Activated CD4-positive, CD25-positive, alpha-beta regulatory T cell treated with anti-CD3 and anti-CD28 coated beads, Interleukin-2, amount 50 U/mL, for 16 hours (primary cell): ENCODE data around the gene TXN2.
"Not testable (repeated sequence)": the region's sequence is repeated elsewhere in the genome, so short reads cannot be mapped to it uniquely, and the experiment has no call there.

Experiments
- DNase-seq: peaks from one replicate; pipeline ENCODE4 v3.0.0-alpha.2; 2020; ENCODE audit warnings: low read depth, low spot score

TXN2 gene

DNA sequence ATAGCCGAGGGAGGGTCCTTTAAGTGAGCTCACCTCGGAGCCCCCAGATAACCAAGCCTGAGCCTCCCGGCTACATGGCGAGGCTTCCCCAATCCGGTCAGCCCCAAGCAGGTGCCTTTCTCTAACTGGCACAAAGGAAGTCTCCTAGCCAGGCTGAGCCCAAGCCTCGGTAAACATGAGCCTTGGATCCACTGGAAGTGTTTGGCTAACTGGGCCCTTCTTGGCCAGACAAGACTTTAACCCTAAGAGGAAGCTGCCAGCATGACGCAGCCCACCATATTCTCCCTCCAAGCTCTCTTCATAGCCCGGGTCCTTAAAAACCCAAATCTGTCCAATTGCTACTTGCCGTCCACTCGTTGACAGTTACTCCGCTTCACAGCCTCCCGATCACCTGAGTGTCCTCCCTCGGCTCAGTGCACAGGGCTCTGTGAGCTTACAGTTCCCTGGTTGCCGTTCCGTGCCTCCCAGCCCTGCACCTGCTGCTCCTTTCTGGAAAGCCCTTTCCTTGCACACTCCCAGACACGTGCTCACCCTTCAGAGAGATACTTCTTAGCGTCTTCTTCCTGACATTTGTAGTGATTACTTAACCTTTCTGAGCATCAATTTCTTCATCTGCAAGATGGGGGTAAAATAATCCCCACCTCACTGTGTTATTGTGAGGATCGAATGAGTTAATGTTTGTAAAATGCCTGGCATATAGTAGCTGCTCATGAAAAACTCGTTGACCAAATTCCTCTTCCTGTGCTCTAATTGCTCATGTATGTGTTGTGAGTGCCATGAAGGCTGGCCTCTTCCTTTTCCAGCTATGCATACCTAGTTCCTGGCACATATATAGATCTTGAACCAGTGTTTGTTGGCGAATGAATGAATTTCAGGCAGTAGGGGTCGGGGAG lies 25.6 kb downstream of the TXN2 start:
- DNase-seq, result no peak

DNA sequence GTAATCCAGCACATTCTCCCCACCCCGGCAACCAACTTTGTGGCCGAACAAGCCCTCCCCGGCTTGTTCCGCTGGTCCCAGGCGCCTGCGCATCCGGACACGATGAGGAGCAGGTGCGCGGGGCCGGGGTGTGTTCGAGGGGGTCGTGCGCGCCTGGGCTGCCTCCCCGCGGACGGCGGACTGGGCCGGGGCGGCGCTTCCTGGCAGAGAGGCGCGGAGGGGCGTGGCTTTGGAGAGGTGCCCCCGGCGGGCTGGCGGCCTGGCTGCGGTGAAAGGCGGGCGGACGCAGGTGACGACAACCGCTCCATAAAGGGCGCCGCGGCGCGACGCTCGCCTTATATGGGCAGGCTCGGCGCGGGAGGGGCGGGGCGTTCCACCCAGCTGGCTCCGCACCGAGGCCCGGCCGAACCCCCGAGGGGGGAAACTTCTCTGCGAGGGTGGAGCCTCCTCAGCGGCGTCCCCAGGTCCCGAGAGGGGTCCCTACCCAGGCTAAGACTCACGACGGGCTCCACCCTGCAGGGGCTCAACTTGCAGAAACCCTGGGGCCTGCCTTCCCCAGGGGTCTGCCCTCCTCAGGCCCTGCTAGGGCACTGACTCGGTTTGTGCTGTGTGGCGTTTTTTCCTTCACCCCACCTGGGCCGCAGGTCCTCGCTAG lies 26.4 kb downstream of the TXN2 start:
- DNase-seq, result peak; percentile 85

DNA sequence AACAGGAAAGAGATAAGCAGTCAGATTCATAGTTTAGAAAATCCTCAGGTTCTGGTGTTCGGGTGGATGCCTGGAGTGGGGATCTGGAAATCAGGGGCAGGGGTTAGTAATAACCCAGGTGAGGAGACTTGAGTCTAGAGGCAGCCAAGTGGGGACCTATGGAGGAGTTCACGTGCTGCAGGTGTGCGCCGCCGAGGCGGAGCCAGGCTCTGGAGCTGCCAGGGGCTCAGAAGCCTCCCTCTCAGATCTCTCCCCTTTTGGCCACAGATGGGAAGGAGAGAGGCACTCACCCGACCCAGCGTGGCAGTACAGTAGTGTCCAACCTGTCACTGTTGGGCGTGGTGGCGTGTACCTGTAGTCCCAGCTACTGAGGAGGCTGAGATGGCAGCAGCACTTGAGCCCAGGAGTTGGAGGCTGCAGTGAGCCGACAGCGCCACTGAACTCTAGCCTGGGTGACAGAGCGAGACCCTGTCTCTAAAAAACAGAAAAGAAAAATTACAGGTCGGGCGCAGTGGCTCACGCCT lies 27.5 kb downstream of the TXN2 start:
- DNase-seq, result no peak

DNA sequence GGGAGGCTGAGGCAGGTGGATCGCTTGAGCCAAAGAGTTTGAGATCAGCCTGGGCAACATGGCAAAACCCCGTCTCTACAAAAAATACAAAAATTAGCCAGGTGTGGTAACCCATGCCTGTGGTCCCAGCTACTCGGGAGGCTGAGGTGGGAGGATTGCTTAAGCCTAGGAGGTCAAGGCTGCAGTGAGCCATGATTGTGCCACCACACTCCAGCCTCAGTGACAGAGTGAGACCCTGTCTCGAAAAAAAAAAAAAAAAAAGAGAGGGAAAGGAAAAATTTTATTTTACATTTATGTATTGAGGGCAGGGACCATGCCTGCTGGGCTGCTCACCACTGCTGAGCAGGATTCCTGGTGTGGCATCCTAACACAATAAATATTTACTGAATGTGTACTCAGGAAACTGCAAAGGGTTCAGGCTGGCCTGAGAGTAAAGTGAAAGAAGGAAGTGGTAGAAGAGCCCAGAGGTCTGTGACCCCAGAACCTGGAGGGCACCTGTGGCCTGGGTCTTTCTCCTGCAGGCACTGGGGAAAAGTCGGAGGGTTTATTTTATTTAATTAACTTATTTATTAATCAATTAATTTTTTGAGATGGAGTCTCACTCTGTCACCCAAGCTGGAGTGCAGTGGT lies 28.3 kb downstream of the TXN2 start:
- DNase-seq, result not testable (repeated sequence)

DNA sequence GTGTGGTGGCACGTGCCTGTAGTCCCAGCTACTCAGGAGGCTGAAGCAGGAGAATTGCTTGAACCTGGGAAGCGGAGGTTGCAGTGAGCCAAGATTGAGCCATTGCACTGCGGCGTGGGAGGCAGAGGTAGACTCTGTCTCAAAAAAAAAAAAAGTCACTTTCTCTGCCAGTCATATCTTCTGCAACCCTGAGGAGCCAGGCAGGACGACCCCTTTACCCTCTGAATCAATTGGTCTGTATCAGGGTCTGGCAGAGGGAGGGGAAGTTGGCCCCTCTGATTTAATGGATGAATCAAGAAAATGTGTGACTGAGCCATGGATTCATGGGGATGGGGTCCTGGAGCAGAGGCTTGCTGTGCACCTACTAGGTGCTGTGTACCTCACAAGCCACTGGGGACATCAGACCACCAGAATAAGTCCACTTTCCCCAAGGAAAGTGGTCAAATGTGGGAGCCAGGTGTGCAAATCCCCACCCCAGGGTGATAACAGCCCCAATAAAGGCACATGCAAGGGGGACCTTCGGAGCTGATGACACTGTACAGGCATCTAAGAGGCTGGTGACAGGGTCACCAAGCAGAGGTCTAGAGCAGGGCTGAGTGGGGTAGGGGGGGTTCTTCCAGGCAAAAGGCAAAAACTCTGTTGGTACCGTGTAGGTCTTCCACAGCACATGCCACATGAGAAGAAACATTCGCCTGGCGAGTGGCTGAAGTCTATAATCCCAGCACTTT lies 29.0 kb downstream of the TXN2 start:
- DNase-seq, result no peak

DNA sequence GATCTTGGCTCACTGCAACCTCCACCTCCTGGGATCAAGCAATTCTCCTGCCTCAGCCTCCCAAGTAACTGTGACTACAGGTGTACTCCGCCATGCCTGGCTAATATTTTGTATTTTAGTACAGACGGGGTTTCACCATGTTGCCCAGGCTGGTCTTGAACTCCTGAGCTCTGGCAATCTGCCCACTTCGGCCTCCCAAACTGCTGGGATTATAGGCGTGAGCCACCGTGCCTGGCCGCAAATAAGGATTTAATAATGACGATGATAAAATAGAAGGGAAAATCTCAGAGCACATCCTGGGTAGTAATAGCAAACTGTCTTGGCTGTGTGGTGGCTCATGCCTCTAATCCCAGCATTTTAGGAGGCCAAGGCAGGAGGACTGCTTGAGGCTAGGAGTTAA lies 30.5 kb downstream of the TXN2 start:
- DNase-seq, result not testable (repeated sequence)

DNA sequence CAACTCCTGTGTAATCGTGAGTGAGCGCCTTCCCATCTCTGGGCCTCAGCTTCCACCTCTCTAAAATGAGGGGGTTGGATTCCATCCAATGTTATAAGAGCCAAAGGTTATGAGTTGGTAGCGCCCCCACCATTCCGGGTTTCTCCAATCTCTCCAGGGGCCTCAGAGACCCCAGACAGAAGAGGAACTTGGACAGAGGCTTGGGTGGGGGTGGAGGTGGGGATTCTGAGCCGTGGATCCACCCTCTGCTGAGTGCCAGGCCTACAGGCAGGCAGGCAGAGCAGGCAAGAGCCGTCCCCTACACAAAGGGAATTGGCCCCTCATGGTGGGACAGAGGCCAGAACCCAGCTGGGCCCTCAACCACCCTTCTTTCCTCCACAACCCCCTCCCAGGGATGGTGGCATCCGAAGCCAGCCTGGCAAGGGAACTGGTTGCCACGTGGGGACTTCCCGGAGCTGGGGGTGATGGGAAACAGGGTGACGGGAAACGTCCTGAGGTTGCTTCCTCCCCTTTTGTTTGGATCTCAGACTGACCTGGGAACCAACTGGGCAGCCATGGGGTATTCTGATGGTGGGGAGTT lies 31.8 kb downstream of the TXN2 start:
- DNase-seq, result no peak

DNA sequence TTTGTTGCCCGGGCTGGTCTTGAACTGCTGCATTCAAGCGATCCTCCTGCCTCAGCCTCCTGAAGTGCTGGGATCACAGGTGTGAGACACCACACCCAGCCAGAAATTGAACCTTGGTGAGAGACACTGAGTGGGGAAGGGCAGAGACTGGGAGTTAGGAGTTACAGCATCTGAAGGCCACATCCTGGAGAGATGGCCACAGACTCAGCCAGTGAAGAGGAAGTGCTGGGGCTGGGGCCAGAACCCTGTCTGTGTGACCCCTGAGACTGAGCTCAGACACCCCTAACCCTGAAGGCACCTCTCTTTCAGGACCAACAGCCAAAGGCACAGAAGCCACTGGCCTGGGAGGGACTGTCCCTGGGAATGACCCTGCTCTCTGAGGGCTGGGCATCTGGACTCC lies 33.8 kb downstream of the TXN2 start:
- no peak for DNase-seq

DNA sequence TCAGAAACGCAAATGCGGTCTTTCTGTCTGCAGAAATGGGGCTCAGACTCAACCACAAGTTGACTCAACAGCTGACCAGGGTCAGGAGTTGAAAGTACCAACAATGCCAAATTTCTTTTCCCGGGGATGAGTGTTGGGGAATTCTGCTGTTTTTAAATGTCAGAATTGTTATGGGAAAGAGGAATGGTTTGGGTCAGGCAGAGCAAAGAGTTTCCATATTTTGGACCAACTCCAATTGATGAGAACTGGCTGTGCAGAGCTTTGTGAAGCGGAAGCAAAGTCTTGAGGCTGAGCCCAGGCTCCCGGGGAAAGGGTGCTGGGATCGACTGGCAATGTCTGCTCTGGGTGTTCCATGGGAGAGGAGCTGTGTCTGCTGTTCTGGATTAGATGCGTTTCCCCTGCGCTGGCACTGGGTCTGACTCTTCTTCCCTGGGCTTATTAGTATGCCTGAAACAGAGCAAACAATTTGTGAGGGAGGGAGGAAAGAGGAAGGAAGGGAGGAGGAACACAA lies 36.2 kb downstream of the TXN2 start:
- DNase-seq, result no peak

DNA sequence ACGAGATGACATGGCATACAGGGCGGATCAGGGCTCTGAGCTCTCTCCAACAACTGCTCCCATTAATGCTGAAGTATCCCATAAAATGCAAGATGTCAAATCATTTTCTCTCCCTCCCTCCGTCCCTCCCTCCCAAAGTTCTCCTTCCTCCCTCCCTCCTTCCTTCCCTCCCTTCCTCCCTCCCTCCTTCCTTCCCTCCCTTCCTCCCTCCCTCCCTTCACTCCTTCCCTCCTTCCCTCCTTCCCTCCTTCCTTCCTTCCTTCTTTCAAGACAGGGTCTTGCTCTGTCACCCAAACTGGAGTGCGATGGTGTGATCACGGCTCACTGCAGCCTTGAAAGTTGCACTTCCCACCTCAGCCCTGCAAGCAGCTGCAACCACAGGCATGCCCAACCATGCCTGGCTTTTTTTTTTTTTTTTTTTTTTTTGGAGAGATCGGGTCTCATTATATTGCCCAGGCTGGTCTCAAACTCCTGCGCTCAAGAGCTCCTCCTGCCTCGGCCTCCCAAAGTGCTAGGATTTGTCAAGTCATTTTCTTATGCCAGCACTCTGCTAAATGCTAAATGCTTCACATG lies 38.2 kb downstream of the TXN2 start:
- no peak for DNase-seq

DNA sequence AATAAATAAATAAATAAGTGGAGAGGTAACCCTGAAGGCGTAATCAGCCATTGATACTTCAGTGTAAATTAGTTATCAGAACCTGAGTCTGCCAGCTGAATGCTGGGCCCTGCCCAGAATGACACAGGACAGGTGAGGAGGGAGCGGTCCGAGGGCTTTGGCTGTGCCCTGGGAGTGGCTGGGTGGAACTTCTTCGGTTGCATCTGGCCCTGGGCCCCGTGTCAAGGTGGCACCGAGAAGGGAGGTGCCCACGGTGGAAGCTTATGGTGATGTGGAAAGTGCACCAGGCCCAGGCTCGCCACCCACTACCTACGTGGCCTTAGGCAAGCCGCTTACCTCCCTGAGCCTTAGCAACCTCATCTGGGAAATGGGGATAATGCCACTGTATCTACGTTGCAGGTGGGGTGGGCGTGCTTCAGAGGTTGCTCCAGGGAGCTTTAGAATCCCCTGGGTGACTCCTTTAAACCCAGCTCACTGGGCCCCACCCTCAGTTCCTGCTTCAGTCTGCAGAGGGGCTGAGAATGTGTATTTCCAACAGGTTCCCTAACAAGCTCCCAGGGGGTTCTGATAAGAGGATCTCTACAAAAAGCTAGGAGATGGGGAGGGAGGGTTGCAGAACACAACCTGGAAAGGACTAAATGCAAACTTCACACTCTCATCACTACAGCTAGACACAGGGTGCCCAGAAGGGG lies 38.8 kb downstream of the TXN2 start:
- DNase-seq, result no peak

DNA sequence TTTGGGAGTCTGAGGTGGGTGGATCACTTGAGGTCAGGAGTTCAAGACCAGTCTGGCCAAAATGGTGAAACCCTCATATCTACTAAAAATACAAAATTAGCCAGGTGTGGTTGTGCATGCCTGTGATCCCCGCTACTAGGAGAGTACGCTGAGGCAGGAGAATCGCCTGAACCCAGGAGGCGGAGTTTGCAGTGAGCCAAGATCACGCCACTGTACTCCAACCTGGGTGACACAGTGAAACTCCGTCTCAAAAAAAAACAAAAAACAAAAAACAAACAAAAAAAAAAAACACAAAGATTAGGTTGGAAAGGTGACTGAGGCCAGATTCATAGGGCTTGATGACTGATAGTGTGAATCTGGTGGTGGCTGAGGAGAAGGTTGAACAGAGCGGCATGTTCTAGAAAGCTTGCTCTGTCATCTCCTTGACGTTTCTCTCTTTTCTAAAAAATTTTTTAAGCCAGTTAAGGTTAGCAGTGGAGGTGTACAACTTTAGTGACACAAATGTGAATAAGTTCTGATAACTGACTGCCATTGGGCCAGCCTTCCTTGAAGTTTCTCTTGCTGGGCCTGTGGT lies 40.9 kb downstream of the TXN2 start:
- no peak for DNase-seq

DNA sequence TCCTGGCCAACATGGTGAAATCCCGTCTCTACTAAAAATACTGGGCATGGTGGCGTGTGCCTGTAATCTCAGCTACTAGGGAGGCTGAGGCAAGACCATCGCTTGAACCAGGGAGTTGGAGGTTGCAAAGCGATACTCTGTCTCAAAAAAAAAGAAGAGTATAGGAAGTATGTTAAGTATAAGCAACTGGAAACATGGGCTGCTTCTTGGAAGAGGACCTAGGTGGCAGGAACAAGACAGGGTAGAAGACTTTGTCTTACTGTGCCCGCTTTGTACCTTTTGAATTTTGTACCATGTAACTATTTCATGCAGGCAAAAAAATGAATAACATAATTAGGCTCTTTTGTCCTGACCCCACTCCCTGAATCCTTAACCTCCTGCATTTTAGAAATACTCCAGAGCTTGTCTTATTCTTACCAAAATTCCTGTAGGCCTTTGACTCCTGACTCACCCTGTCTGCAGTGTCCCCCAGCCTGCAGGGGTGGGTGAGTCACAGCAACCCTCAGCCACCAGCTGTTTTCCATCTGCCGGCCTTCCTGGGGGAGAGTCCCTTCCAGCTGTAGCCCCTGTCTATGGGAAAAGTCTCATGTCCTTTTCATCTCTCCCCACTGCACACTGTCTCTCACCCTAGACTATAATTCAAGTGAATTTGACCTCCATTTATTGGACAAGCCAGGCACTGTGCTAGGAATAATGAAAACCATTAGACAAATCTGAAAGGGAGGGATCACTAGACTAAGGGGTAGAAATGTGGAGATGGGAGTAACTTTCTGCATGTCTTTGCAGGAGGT lies 41.8 kb downstream of the TXN2 start:
- no peak for DNase-seq

DNA sequence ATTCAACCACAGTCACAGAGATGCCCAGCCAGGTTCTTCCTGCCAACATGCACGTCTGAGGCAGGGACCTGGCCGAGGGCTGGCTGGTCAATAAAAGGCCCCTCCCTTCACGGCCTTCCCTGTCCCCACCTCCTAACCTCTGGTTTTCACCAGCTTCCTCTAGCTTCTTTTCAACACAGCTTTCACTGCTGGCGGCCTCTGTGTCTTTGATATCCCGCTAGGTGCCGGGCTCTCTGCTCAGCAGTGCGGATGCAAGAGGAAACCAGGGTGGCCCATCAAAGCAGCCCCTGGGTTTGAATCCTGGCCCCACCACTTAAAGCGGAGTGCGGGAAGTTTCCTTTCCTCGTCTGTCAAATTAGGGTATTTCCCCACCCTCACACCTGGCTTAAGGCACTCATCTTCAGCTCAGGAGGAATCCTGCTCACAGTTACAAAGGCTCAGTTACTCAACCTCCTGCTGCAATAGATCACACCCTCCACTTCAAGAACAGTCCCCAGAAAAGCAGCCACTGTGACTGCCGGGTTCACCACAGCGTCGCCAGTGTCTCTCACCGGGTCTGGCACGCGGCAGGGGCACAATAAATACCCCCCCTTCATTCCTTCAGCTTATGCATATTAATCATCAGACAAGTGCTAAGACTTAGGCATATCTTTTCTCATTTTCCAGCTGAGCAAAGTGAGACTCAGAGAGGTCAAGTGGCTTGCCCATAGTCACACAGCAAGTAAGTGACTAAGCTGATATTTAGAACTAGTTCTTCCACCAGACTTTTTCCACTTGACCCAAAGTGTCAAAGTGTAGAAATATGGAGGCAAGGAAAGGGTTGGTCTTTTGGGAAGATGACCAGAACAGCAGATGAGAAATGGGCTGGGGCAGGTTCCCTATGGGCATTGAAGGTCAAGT lies 45.7 kb downstream of the TXN2 start:
- no peak for DNase-seq

DNA sequence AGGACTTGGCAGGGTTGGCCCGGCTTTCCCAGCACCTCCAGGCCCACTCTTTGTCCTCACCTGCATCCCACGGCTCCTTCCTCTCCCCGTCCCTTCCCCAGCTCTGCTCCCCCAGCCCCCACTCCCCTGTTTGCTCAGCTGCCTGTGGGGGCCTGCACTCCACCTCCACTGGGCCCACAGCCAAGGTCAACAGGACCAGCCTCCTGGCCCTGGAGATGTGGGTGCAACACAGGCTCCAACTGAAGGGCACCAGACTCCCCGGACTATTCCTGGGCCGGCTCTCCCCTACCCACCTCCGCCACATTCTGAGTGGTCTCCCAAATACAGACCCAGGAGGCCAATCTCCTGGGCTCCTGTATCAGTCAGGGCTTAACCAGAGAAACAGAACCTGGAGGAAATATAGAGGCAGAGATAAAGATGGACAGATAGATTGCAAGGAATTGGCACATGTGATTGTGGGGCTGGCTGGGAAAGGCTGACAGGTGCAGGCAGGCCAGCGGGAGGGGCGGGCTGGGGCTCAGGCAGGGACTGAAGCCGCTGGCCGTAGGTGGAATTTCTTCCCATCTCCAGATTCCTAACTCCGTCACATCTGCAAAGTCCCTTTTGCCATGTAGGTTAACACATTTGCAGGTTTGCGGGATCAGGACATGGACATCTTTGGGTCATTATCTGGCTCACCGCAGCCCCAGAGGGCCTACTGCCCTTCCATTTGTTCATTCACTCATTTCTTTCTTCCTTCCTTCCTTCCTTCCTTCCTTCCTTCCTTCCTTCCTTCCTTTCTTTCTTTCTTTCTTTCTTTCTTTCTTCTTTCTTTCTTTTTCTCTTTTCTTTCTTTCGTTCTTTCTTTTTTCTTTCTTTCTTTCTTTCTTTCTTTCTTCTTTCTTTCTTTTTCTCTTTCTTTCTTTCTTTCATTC lies 47.9 kb downstream of the TXN2 start:
- DNase-seq, result no peak

DNA sequence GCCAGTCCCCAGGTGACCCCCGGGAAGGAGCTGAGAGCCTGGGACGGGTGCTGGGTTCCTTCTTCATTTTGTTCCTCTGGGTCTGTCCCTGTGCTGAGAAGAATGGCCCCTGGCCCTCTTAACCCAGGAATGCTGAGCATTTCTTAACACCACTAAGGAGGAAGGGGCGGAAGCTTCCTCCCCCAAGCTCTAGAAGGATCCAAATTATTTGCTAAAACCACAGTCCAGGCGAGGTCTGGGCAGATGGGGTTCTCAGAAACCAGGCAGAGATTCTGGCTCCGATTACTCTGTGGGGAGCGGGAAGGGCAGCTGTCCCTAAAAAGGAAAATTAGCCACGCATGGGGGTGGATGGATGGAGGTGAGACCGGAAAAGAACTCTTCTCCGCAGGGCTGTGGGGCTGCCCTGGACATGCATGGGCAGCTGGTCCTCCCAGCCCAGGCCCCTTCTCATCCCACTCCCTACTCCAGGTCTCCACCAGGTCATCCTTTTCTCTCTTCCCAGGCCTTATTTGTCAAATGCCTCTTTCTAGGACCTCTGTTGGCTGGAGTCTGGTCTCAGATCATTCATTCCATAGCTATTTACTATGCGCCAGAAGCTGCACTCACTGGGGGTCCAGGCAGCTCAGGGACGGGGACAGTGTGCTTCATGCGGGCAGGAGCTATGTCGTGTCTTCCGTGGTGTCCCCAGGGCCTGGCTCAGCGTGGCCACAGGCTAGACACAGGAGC lies 48.7 kb downstream of the TXN2 start:
- DNase-seq, result no peak
